ENCODE results near the gene REEP6.

- TF ChIP-seq CTCF (IDR thresholded peaks at IDR 0.05; ENCODE audit: insufficient read depth, low read length) (no peak), GABPA (IDR thresholded peaks at IDR 0.05; ENCODE audit: low read depth) (no peak), POLR2AphosphoS5 (IDR thresholded peaks at IDR 0.05; ENCODE audit: low read depth) (no peak)
- TF ChIP-seq, protein P1, sequence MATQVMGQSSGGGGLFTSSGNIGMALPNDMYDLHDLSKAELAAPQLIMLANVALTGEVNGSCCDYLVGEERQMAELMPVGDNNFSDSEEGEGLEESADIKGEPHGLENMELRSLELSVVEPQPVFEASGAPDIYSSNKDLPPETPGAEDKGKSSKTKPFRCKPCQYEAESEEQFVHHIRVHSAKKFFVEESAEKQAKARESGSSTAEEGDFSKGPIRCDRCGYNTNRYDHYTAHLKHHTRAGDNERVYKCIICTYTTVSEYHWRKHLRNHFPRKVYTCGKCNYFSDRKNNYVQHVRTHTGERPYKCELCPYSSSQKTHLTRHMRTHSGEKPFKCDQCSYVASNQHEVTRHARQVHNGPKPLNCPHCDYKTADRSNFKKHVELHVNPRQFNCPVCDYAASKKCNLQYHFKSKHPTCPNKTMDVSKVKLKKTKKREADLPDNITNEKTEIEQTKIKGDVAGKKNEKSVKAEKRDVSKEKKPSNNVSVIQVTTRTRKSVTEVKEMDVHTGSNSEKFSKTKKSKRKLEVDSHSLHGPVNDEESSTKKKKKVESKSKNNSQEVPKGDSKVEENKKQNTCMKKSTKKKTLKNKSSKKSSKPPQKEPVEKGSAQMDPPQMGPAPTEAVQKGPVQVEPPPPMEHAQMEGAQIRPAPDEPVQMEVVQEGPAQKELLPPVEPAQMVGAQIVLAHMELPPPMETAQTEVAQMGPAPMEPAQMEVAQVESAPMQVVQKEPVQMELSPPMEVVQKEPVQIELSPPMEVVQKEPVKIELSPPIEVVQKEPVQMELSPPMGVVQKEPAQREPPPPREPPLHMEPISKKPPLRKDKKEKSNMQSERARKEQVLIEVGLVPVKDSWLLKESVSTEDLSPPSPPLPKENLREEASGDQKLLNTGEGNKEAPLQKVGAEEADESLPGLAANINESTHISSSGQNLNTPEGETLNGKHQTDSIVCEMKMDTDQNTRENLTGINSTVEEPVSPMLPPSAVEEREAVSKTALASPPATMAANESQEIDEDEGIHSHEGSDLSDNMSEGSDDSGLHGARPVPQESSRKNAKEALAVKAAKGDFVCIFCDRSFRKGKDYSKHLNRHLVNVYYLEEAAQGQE (IDR thresholded peaks at IDR 0.05; ENCODE audit: insufficient replicate concordance, low read depth), result no peak
Measured at GRCh38 chr19:1527650-1528309, 36.8 kb downstream of the REEP6 start.

All from HL-60 (cell line).